GM12891 (cell line): Measurements from ENCODE around the gene MAPRE3.

Experiments
- DNase-seq: peaks from one replicate; pipeline ENCODE4 v3.0.0; 2011; ENCODE audit warnings: low spot score; ENCODE audit not compliant: insufficient read length
- FAIRE-seq: peaks from 2 replicates; lab custom pipeline; 2011; peaks lifted over from hg19 to GRCh38; lab: Jason Lieb, UNC
- PAX5 ChIP-seq: IDR thresholded peaks from 2 replicates; pipeline ENCODE4 v1.6.1; 2011; ENCODE audit warnings: low read length, moderate library complexity, mild to moderate bottlenecking; ENCODE audit not compliant: insufficient read depth, severe bottlenecking
- POLR2A ChIP-seq: IDR thresholded peaks from 2 replicates; pipeline ENCODE4 v1.6.1; 2011; ENCODE audit warnings: low read depth, low read length, control low read depth
- POLR2AphosphoS5 ChIP-seq: IDR thresholded peaks from 2 replicates; pipeline ENCODE4 v1.6.1; 2011; ENCODE audit warnings: low read depth, low read length, control low read depth
- POU2F2 ChIP-seq: IDR thresholded peaks from 2 replicates; pipeline ENCODE4 v1.6.1; 2011; ENCODE audit warnings: low read depth, mild to moderate bottlenecking, control low read depth, low read length, moderate library complexity
- SPI1 ChIP-seq: IDR thresholded peaks from 2 replicates; pipeline ENCODE4 v1.6.1; 2011; ENCODE audit warnings: low read depth, low read length, control low read depth
- TAF1 ChIP-seq: IDR thresholded peaks from 2 replicates; pipeline ENCODE4 v1.6.1; 2011; ENCODE audit warnings: low read depth, low read length, control low read depth

MAPRE3 gene

DNA sequence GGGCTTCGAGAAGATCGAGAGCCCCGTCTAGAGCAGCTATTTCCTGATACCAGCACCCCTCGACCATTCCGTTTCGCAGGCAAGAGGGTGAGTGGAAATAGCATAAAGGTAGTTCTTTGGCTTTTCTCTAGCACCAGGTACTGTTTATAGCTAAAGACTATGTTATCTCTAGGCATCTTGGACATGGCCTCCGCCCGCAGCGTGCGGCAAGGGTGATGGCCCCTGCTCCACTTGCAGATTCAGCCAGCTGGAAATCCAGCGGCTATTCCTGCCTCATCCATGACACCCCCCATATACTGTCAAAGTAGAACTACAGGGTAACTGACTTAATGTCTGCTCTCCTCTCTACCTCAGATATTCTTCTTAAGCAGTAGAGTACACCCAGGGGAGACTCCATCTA lies 84.3 kb downstream of the MAPRE3 start:
- TF ChIP-seq SPI1, result no peak
- no peak for TF ChIP-seq POLR2A
- no peak for TF ChIP-seq PAX5
- no peak for TF ChIP-seq TAF1
- no peak for TF ChIP-seq POU2F2
- no peak for TF ChIP-seq POLR2AphosphoS5
- DNase-seq, result no peak
- no peak for FAIRE-seq

DNA sequence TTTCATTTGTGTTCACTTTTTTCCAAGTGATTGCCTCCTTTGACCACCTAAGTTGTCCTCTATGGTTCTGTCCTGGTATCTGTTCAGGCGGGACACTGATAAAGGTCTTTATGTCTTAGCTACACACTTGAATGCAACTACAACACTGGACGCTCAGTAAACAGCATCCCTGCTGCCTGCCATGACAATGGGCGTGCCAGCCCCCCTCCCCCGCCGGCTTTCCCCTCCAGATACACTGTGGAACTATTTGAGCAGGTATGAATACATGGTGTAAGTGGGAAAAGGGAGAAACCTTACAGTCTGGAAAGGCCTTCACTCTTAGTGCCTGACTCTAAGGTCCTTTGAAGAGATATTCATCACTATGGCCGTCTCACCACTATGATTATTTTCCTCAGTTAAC lies 86.7 kb downstream of the MAPRE3 start:
- no peak for TF ChIP-seq TAF1
- no peak for TF ChIP-seq SPI1
- TF ChIP-seq POLR2AphosphoS5, result no peak
- TF ChIP-seq PAX5, result no peak
- no peak for TF ChIP-seq POU2F2
- DNase-seq (no peak), FAIRE-seq (no peak)

DNA sequence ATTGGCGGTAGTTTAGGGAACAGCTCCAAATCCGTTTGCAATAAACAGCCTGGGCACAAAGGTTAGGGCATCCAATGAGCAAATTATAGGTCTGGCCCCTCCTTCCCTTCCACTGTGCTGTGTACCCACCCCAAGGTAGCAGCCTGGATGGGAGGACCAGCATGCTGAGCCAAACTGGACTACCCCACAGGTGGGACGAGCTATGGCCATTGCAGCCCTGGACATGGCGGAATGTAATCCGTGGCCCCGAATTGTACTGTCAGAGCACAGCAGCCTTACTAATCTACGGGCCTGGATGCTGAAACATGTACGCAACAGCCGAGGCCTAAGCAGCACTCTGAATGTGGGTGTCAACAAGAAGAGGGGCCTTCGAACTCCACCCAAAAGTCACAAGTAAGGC lies 87.8 kb downstream of the MAPRE3 start:
- DNase-seq (no peak), FAIRE-seq (no peak)
- TF ChIP-seq SPI1, result no peak
- no peak for TF ChIP-seq POU2F2
- no peak for TF ChIP-seq TAF1
- peak; percentile 38; the same call in 1 of the 2 replicates for TF ChIP-seq POLR2A
- TF ChIP-seq POLR2AphosphoS5, result no peak
- no peak for TF ChIP-seq PAX5

DNA sequence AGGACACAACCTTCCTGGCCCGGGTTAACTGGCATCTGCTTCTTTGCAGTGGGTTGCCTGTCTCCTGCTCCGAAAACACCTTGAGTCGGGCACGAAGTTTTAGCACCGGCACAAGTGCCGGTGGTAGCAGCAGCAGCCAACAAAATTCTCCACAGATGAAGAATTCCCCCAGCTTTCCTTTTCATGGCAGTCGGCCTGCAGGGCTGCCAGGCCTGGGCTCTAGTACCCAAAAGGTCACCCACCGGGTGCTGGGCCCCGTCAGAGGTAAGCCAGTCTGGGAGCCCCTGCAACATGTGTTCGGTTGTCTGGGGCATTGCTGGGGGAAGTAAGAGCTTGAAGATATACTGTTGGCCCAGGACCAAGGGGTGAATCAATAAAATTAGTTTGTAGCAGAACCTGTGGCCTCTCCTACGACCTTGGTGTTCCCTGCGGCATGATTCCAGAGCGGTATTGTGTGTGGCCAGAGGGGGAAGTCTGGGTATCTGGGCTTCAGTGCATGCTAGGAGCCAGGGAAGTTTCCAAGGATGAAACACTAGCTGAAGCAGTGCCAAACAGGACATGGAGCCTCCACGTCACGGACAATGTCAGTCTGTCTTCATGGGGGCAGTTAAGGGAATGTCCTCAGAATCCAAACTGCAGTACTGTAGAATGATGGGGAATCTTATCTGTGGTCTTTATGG lies 88.8 kb downstream of the MAPRE3 start:
- no peak for TF ChIP-seq POLR2AphosphoS5
- TF ChIP-seq SPI1, result no peak
- TF ChIP-seq TAF1, result no peak
- TF ChIP-seq PAX5, result no peak
- TF ChIP-seq POU2F2, result no peak
- TF ChIP-seq POLR2A, result no peak
- DNase-seq, result no peak
- no peak for FAIRE-seq

DNA sequence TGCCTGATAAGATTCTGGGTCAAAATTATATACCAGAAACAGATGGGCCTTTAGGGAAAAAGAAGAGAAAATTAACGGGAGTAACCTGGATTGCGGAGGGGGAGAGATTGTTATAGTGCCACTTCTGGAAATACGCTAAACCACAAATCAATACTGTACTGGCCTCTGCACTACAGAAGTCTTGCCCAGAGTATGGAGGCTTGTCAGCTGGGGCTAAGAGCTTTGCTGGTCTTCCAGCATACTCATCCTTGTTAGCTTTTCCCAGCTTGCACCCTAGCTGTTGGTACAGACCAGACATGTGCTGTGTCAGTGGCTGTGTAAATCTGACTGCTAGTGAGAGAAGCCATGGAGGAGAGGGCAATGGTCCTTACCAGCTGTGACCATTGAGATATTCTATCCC lies 89.9 kb downstream of the MAPRE3 start:
- no peak for TF ChIP-seq POU2F2
- no peak for TF ChIP-seq POLR2AphosphoS5
- no peak for TF ChIP-seq POLR2A
- TF ChIP-seq SPI1, result no peak
- TF ChIP-seq TAF1, result no peak
- TF ChIP-seq PAX5, result no peak
- no peak for DNase-seq
- FAIRE-seq, result no peak

DNA sequence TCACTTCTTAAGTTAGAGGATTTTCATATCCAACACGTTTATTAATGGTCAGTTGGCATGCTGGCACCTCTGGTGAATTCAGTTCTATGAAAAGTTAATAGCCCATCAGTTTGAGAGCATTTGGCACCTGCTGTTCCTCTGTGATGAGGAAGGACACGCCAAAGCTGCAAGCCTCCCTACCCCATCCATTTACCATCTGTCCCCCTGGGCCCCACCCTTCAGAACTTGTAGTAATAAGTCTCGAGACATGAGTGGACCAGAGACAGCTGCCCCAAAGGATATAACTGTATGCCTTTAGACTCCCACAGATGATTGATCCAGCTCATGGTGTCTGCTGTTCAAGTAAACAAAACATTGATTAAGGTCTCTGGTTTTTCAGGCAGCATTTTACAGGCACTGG lies 94.7 kb downstream of the MAPRE3 start:
- FAIRE-seq (no peak), DNase-seq (no peak)
- TF ChIP-seq POLR2A (no peak), POLR2AphosphoS5 (no peak), PAX5 (no peak), TAF1 (no peak), POU2F2 (no peak), SPI1 (no peak)

DNA sequence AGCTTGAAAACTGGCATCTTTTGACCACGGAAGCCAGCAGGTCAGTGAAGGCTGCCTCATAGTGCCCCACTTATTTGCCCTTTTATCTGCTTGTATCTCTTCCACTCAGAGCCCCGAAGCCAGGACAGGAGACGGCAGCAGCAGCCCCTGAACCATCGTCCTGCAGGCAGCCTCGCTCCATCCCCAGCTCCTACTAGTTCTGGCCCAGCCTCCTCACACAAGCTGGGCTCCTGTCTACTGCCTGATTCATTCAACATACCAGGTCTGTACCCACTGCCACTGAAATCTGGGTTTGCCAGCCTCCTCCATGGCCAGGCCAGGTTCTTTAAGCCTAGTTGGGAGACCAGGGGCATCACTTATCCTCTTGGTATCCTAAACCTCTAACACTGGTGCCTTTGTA lies 96.9 kb downstream of the MAPRE3 start:
- FAIRE-seq, result no peak
- no peak for TF ChIP-seq POLR2AphosphoS5
- TF ChIP-seq SPI1, result no peak
- no peak for TF ChIP-seq POLR2A
- TF ChIP-seq PAX5, result no peak
- TF ChIP-seq POU2F2, result no peak
- no peak for TF ChIP-seq TAF1
- DNase-seq, result no peak

DNA sequence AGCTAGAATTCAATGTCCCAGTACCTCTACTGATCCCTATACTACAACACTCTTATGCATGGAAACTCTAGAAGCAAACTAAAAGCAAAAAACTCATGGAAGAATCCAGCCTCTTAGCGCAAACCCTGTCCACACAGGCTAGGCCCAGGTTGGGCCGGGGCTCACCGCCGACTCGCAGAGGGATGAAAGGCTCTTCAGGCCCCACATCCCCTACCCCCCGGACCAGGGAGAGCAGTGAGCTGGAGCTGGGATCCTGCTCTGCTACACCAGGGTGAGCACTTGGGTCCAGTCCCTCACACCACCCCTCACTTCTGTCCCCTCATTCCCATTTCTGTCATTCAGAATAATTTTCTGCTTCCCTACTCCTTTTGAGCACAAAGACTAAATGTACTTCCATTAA lies 99.0 kb downstream of the MAPRE3 start:
- FAIRE-seq, result no peak

DNA sequence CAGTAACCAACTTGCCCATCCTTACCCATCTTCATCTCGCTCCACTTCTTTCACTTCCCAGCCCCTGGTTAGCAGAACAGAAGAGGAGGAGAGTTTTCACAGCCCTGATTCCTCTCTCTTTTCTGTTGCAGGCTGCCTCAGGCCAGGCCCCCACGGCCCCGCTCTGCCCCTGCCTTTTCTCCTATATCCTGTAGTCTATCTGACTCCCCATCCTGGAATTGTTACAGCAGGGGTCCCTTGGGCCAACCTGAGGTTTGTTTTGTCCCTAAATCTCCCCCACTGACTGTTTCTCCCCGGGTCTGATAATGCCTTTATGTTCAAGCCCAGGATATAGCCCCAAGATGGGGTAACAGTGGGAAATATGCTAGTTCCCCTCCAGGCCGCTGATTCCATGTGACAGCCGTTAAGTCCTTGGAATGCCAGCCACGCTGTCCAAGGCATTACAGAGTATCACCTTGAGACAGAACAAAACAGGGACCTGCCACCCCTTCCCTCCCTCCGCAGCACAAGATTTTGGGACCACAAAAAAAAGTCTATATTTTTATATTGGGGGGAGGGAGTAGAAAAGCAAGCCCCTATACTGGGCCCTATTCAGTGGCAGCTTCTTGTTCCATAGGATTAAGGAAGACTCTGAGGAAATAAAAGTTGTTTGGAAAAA lies 99.7 kb downstream of the MAPRE3 start:
- DNase-seq, result no peak
- no peak for FAIRE-seq
- TF ChIP-seq POLR2AphosphoS5 (no peak), SPI1 (no peak), POU2F2 (no peak), POLR2A (no peak), TAF1 (no peak), PAX5 (no peak)

More for the DNA sequence above, 99.0 kb downstream of the MAPRE3 start:
- no peak for DNase-seq
- TF ChIP-seq POU2F2 (no peak), POLR2AphosphoS5 (no peak), PAX5 (no peak), TAF1 (no peak), POLR2A (no peak), SPI1 (no peak)
